ENCODE measurements around the gene LMOD1.
"Not testable (repeated sequence)": the region's sequence is repeated elsewhere in the genome, so short reads cannot be mapped to it uniquely, and the experiment has no call there.

Gene LMOD1

DNA sequence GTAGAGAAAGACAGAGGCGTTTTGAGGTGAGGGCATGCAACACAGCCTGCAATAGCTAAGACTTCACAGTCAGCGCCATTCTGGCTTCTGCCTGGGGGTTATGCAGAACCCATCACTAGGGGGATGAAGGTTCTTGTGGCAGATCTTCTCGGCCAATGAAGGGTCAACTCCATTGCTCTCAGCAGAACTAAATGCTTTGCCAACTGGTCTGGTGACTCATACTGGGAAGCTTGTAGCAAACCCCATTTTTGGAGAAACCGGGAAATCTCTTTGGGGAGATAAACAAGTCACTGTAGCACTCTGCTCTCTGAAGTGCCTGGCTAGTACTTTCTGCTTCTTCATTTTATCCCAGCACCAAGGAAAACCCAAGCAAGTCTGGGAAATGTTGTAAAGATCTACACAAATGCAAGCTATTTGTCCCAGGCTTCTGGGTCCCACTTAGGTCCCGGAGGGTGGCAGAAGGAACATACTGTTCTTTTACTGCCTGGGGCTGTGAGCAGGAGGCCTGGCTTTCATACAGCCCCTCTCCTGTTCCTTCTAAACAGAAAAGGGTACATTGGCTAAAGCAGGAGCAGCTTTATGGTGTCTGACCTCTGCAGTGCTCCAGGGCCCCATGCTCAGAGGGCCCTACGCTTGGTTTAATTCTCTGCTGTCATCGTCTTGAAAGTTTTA, 28.9 kb downstream of the LMOD1 start:
- FAIRE-seq (no peak), DNase-seq (ENCODE audit: low spot score) (no peak)

DNA sequence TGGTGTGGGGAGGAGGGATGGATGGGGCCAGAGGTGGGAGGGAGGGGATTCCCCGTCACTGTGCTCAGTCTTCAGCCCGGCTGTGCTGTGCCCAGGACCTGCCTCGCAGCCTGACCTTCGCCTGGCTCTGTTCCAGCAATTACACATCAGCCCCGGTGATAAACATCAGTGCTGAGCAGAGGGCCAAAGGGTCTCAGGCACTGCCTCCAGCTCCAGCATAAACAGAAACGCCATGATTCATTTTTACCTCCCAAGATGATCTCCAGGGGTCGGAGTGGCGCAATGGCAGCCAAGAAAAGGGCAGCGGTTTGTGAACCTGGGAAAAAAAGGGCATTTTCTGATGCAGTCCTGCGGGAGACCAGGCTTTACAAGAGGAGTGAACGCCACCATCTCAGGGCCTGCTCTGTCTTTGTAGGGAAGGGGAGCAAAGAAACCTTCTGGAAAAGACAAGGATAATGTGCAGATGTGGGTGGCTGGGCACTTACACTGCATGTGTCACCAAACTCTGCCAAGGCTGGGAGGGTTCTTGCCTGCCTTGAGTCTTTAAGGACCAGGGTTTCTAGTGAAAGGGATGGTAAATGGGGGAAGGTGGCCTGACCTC, 29.6 kb downstream of the LMOD1 start:
- DNase-seq (ENCODE audit: low spot score) (peak; percentile 75), FAIRE-seq (no peak)

DNA sequence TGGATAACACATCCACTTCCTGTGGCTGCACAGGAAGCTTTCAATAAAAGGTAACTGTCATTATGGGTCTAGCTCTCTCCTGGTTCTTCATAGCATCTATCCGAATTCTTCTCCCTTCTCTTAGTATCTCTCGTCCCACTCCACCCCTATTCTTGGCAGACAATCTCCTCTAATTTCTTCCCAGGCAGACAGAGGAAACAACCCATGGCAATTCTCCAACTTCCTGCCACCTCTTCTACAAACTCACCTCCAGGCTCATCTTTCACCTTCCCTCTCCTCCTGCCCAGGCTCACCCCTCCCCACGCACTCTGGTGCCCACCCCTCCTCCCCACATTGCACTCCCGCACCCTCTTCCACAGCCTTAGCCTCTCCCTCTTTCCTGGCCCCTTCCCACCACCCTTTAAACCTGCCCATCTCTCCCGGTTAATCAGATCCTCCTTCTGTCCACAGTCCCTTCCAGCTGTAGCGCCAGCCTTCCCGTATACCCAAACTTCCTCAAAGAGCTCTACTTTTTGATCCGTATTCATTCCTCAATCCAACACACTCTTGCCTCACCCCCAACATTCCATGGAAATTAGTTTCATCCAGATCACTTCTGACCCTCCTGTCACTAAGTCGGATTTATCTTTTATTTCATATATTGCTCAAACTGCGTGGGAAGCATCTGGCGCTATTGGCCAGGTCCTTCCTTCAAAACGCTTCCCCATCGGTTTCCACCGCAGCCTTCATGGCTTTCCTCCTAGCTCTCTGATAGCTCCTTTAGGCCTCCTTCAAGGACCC, 31.7 kb downstream of the LMOD1 start:
- FAIRE-seq (no peak), DNase-seq (ENCODE audit: low spot score) (no peak)

DNA sequence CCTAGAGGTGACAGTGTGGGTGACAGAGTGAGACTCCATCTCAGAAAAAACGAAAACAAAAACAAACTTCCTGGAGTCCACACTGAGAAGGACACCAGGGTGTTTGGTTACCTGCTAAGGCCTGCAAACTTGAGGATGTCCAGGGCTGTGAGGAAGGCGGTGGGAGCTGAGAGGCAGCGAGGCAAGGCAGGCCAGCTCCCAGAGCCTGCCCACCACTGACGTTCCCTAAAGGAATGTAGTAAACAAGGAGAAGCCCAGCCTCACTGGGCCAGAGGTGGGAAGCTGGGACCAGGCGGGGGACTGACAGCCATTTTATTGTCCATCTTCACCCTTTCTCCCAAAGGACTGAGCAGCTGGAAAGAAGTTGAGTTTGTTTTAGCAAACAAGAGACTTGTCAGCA, 33.5 kb downstream of the LMOD1 start:
- FAIRE-seq (no peak), DNase-seq (ENCODE audit: low spot score) (no peak)

DNA sequence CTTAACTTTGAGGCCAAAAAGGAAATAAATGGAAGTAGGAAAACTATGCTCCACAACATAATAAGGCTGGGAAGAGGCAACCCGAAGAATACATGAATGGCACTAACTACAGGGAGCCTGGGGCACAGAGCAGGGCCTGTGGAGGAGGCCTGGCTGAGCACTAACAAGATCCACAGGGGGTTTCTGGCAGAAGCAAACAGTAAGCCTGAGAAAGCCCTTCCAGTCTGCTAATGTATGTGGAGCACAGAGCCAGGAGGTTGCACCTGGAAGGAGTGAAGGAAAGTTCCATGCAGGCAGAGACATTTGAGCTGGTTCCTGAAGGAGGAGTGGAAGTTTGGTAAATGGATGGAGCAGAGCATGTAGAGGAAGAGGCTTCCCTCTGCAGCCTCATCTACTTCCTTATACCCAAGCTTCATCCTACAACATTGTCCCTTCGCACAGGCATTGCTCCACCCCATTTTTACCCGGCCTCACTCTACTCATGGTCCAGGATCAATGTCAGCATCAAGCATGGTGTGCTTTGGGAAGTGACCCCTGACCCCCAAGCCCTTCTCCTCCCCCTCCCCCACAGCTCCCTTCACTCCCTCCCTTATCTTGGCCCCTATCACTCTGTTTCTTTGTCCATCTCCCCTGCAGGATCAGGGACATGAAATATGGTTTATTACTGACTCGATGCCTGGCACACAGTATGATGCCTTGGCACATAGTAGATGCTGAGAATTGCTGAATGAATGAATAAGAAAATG, 34.3 kb downstream of the LMOD1 start:
- no peak for DNase-seq (ENCODE audit: low spot score)

DNA sequence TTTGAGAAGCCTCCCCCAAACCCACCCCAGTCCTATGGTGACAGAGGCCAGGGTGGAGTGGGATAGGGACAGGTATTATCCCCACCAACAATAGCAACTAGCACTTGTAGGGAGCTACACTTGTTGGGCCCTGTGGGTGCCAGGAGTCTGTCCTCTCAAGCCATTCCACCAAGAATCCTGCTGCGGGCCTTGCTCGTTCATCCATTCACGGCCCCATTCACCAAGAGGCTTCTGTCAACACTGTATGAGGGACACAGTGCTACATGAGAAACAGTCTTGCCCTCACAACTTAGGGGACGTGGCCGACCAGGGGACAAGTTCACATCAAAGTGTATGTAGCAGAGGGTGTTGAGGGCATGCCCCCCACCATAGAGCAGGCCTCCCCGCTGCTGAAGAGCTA, 38.7 kb downstream of the LMOD1 start:
- no peak for FAIRE-seq
- no peak for DNase-seq (ENCODE audit: low spot score)

More for the DNA sequence above, 34.3 kb downstream of the LMOD1 start:
- peak; percentile 9 for FAIRE-seq

DNA sequence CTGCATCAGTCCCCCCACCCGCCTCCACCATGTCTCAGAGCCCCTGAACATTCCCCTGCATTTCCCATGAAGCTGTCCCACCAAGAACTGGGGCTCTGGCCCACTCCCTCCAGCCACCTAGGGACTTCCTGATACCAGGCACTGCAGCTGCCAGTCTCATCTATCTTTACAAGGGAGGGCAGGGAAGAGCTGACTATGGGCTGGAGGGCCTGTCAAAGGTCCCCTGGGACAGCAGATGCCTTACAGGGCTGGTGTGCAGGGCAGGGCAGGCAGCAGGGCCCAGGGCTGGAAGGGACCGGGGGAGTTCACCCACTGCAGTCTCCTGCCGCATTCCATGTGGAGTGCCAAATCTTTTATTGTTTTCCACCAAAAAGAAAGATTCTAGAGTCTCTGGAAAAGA, 40.0 kb downstream of the LMOD1 start:
- no peak for DNase-seq (ENCODE audit: low spot score)
- FAIRE-seq: no peak

DNA sequence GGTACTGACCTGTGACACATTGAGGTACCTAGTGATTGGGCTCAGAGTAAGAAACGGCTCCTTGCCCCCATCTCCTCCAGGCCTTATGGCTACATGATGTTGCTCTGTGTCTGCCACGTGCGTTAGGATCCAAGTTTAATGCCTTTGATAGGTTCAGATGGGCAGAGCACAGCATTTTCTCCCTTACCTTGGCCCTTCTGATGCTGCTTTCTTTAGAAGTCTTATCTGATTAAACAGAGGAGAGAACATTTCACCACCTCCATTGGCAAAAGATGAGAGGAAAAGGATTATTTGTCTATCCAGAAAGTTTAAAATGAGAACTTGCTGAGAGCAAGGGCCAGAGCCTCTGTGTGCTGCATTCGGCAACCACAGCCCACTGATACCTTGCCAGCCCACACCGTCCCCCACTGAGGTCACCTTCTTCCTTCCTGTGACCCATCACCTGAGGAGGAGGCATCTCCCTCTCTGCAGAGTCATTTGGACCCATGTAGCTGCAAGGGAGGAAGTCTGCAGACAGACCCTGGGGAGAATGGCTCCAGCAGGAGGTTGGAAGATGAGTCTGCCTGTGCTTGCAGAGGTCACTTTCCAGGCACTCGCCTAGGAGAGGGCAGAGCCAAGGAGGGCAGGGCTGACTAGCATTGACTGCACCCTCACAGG, 41.0 kb downstream of the LMOD1 start:
- no peak for DNase-seq (ENCODE audit: low spot score)
- FAIRE-seq: no peak

DNA sequence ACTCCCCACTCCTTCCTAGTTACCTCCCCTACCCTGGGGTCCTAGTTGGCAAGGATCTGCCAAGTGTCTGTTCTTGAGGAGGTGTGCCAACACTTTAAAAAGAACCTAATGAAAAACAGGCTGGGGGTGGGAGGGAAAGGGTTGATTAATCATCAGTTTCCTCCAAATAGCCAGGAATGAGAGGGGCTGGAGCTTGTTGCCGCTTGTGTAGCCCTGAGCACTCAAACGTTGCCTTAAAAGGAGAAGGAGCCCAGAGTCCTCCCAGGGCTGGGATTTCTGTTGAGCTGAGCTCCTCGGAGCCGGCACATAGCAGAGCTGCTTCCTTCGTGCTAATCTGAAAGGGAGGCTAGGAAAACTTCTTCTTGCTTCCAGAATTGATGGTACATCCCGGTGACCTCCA, 41.8 kb downstream of the LMOD1 start:
- no peak for DNase-seq (ENCODE audit: low spot score)
- no peak for FAIRE-seq

DNA sequence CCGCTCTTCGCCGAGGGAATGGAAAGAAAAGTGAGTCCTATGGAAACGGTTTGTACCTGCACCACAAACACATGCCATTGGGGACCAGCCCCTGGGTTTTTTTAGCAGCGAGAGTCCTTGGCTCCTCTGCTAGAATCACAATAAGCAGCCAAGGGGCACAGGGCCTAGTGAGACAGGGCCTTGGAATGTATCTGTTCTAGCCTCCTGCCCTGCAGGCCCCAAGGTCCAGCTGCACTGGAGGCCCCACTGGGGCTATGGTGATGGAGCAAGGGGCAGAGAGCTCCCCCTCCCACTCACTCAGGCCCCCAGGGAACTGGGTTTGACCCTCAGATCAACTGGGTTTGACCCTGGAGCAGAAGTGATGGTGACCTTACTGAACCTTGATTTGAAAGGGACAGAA, 43.2 kb downstream of the LMOD1 start:
- DNase-seq (ENCODE audit: low spot score): no peak
- no peak for FAIRE-seq

DNA sequence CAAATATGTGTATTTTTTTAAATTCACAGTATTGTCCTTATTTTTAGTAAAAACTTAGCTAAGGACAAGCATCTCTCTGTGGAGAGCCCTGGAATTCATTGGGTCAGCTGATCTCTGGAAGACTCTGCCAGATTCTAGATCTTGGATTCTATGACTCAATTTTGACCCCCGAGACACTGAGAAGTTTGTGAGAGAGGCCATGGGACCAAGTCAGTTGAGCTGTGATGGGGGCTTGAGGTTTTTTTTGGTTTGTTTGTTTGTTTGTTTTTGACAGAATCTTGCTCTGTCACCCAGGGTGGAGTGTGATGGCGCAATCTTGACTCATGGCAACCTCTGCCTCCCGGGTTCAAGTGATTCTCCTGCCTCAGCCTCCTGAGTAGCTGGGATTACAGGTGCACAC, 44.1 kb downstream of the LMOD1 start:
- FAIRE-seq: no peak
- no peak for DNase-seq (ENCODE audit: low spot score)

DNA sequence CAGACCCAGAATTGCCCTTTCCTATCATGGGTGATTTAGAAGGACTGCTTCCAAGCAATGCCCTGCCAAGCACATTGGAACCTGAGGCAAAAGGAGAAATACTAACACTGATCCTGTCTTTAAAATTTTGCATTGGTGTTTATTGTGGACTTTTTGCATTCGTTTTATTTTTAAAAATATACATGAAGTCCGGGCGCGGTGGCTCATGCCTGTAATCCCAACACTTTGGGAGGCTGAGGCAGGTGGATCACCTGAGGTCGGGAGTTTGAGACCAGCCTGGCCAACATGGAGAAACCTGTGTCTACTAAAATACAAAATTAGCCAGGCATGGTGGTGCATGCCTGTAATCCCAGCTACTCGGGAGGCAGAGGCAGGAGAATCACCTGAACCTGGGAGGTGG, 45.3 kb downstream of the LMOD1 start:
- FAIRE-seq: not testable (repeated sequence)

DNA sequence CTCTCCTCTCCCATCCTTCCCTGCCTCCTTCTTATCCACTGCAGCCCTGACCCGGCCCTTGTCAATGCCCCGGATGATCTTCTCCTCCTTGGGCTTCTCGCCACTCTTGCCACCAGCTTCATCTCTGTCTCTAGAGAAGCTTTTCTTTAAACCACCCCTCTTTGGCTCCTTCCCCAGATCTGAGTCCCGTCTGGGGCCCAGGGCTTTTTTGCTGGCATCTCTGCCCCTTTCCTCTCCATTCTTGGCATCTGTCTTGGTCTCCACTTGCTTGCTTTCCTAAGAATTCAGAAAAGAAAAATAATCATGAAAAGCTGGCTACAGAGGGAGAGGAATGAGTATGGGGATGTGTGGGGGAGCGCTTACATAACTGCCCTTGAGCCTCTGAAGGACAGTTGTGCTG, 45.9 kb downstream of the LMOD1 start:
- FAIRE-seq: no peak
- no peak for DNase-seq (ENCODE audit: low spot score)

More for the DNA sequence above, 45.3 kb downstream of the LMOD1 start:
- not testable (repeated sequence) for DNase-seq (ENCODE audit: low spot score)

DNA sequence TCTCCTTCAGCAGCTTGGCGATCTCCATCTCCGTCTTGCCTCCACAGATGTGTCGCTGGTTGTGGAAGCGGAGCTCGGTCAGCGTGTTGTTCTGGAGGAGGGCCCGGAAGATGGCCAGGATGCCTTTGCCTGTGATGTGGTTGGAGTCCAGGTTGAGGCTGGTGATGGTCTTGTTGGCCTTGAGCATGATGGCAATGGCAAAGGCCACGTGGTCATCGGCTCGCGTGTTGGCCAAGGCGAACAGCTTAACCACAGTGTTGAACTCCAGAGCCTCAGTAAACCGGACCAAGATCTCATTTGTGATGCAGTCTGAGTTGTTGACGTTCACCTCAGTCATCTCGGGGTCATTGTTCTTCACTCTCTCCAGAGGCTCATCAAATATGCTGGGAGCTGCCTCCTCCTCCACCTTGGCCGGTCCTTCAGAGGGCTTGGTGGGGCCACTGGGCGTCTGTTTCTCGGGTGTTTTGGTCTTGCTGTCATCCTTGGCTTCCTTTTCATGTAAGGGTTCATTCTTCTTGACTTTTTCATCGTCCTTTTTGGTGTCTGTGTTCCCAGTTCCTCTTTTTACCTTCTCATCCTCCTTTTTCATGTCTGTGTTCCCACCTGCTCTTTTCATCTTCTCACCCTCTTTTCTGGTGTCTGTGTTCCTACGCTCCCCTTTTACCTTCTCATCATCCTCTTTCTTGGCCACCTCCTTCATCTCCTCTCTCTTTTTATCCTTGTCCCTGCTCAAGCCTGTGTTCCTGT, 46.5 kb downstream of the LMOD1 start:
- FAIRE-seq (no peak), DNase-seq (ENCODE audit: low spot score) (no peak)

DNA sequence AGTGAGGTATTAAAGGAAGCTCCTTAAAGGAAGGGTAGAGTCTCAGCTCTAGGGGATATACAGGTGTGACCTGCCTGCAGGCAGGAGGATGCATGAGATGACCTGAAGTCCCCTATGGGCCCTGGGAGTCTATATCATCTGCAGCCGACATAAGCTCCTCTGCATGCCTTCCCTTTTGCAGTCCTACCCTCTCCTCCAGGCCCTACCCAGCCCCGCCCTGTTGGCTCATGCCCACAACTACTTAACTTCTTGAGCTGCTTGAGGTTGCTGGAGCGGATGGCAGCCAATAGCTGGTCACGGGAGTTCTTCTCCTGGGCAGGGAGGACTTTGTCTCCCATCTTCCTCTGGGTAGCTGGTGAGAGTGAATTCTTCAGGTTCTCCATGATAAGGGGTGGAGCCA, 47.4 kb downstream of the LMOD1 start:
- DNase-seq (ENCODE audit: low spot score) (no peak), FAIRE-seq (no peak)

DNA sequence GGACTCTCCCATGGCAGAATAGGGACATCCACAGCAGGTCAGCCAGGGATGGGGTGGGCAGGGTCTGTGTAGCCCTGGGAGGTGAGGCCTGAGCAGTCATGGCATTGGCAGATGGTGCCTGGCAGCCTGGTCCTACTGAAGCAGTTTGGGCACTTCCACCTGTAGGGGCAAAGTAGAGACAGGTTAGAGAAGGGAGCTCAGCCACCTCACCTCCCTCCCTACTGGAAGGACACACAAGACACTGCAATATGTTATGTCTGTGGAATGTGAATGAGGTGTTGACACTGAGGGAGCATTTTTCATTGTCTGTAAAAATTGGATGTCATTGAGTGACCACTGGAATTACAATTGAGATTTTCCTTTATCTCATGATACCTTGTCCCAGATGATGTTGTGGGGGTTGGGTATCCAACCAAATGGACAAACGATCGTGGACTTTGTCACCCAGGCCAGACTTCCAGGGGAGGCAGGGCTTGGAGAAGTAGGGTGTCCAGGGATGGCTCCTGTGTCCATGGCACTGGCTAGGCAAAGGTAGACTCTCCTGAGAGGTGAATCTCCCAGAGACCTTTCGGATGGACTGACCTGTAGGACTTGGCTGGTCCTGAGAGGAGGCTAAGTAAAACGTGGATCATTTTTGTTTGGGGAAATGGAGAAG, 48.0 kb downstream of the LMOD1 start:
- FAIRE-seq (no peak), DNase-seq (ENCODE audit: low spot score) (no peak)

DNA sequence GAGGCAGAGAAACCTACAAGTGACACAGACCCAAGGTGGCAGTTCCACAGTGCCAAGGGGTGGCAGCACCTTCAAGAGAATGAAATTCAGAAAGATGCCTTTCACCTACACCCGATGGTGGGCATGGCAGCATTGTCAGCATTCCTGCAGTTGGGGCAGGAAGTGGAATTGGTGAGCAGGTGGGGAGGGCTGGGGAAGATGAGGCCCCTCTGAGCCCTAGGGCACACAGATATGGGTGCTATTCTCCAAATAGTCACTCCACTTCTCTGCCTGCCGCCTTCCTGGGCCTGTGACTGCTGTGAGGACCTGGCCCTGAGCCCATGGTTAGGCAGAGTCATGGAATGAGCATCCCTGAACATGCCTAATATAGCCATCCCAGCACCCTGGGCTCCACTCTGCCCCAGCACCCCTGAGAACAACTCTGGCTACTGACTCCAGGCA, 49.4 kb downstream of the LMOD1 start:
- FAIRE-seq: no peak
- DNase-seq (ENCODE audit: low spot score): no peak

DNA sequence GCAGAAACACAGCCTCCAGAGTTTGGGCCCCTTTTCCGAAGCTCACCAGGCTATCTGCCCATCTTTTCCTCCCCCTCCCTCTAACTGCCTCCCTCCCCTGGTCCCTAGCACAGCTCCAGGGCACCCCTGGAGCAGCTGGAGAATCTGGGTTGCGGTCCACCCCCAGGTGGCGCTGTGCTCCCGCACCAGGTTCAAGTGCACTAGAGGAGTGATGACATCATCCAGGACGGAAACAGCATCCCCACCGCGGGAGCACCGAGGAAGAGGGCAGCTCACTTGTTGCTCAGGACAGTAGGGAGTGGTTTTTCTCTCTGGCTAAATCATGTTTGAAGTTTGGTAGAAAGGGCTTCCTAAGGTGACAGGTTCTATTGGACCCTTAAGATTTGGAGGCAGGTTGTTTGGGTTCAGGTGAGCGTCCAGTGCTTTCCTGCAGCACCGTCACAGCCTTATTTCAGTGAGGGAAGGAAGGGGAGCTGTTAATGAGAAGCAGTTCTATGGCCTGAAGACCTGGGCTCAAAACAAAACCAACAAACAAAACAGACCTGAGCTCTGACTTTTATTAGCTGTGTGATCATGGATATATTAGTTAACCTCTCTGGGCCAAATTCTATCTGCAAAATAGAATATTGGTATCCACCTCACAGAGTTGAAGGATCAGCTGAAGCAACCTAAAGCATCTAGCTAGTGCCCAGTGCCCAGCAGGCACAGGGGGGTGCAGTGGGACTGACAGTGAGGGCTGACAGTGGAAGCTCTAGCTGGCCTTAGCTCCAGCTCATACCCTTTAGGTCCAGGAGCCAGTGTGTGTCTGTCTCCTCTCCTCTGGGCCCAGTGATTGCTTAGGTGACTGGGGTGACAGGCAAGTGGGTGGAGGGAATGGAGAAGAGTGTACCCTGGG, 50.2 kb downstream of the LMOD1 start:
- peak; percentile 81 for FAIRE-seq
- peak; percentile 92 for DNase-seq (ENCODE audit: low spot score)

DNA sequence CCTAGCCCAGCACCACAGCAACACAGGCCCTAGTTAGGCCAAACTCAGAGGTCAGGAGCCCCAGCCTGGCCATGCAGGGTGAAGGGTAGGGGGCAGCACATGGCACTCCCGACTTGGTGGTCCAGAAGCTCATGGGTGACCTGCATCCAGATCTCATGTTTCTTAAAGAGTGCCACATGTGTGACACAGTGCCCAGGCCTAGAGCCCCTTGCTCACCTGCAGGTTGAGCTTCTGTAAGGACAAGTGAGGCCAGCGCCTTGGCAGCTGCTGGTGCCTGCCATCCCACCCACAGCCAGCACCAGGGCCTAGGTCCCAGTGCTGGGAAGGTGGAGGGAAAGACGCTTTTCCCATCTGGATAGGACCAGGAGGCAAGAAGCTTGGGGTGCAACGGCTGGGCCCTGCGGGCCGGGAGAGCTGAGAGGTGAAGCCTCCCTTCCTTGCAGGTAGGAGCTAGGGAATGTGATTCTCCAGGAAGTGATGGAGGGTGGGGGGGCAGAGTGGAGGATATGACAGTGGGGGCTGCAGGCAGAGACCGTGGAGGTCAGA, 51.2 kb downstream of the LMOD1 start:
- no peak for FAIRE-seq

More for the DNA sequence above, 51.2 kb downstream of the LMOD1 start:
- no peak for DNase-seq (ENCODE audit: low spot score)

All from urothelium cell line (cell line).